ENCODE results near the gene HECTD3. TPM values are rescaled to one million over a fixed set of nuclear protein-coding genes. Genes with fewer than 3 reads are reported as not detected.
A peak's percentile ranks its signal among the peaks of the same experiment; 100 is the strongest.

HECTD3 gene
- total and polyA plus RNA-seq, 9 of the 15 experiments (the other 6 are each of a cell fraction or from before 2014, with no cell fraction given): 6.3 to 50.8 (median 18.9) TPM

- TF ChIP-seq HOMEZ (CRISPR knock-in tag; IDR thresholded peaks at IDR 0.05): 0 out of 2 replicates have a peak, but pooled peaks have one; percentile 21
- no peak for TF ChIP-seq ZNF398 (CRISPR knock-in tag; IDR thresholded peaks at IDR 0.05)
- peak in 1 of 2 experiments; percentile 38; a peak in 2 of 4 replicates for TF ChIP-seq MLLT1 (IDR thresholded peaks at IDR 0.05)
- peak; percentile 55 to 97; a peak in 3 of 4 replicates for TF ChIP-seq TEAD1 (CRISPR knock-in tag; IDR thresholded peaks at IDR 0.05)
- no peak for TF ChIP-seq SP2 (IDR thresholded peaks at IDR 0.05; ENCODE audit: extremely low read depth, low read depth, low read length, poor library complexity, severe bottlenecking)
- TF ChIP-seq RFX5 (IDR thresholded peaks at IDR 0.05; ENCODE audit: low read depth, low read length): no peak
- TF ChIP-seq MYNN (IDR thresholded peaks at IDR 0.05): no peak; the same call in 1 of the 2 replicates
- TF ChIP-seq MYNN (CRISPR knock-in tag; IDR thresholded peaks at IDR 0.05): no peak
- no peak; the same call in 1 of the 2 replicates for TF ChIP-seq SREBF2 (CRISPR knock-in tag; IDR thresholded peaks at IDR 0.05)
- TF ChIP-seq RERE (CRISPR knock-in tag; IDR thresholded peaks at IDR 0.05; ENCODE audit: borderline replicate concordance): peak; percentile 91
- no peak for TF ChIP-seq PATZ1 (CRISPR knock-in tag; IDR thresholded peaks at IDR 0.05; ENCODE audit: borderline replicate concordance)
- TF ChIP-seq NR0B1 (IDR thresholded peaks at IDR 0.05; ENCODE audit: partially characterized antibody): no peak
These were observed 1.6 kb upstream of the HECTD3 start (continued) for GRCh38 chr1:45012639-45013278.
